Osteocyte (in vitro differentiated cells): ENCODE measurements around the gene PPP2R2D. TPM values are rescaled to one million over a fixed set of nuclear protein-coding genes. Genes with fewer than 3 reads are reported as not detected.

ENCODE experiments used
- DNase-seq: peaks from one replicate; pipeline ENCODE4 v3.0.0; 2021; ENCODE audit warnings: mixed read lengths; ENCODE audit not compliant: unreplicated experiment; ENCODE audit errors: extremely low spot score
- H3K27ac Mint-ChIP-seq: one replicate; pipeline ENCODE4 v1.8.0; 2021; ENCODE audit warnings: mild to moderate bottlenecking, mixed read lengths; ENCODE audit not compliant: unreplicated experiment
- H3K27me3 Mint-ChIP-seq: one replicate; pipeline ENCODE4 v1.8.0; 2021; ENCODE audit warnings: mixed read lengths; ENCODE audit not compliant: unreplicated experiment
- H3K36me3 Mint-ChIP-seq: one replicate; pipeline ENCODE4 v1.8.0; 2021; ENCODE audit warnings: mixed read lengths; ENCODE audit not compliant: unreplicated experiment
- H3K4me1 Mint-ChIP-seq: one replicate; pipeline ENCODE4 v1.8.0; 2021; ENCODE audit warnings: mixed read lengths; ENCODE audit not compliant: unreplicated experiment
- H3K4me3 Mint-ChIP-seq: one replicate; pipeline ENCODE4 v1.8.0; 2021; ENCODE audit warnings: mild to moderate bottlenecking, moderate library complexity, mixed read lengths; ENCODE audit not compliant: unreplicated experiment
- H3K9me3 Mint-ChIP-seq: one replicate; pipeline ENCODE4 v1.8.0; 2021; ENCODE audit warnings: mixed read lengths; ENCODE audit not compliant: unreplicated experiment
- CTCF ChIP-seq: fragments of 200-600 bp; sonication (generic); IDR thresholded peaks from 2 replicates; pipeline ENCODE4 v1.5.0; 2021; ENCODE audit warnings: antibody characterized with exemption, mild to moderate bottlenecking, moderate library complexity
- total RNA-seq: library from RNA; stranded (reverse); gene quantifications from 2 replicates; pipeline ENCODE4 v1.2.1, GENCODE V29; 2021

PPP2R2D gene
- total RNA-seq, 1 donor from 2014 or later = 28.9 TPM

- no peaks in the 10 kb centered on the region for H3K36me3 Mint-ChIP-seq
- no peaks in the 10 kb centered on the region for H3K27me3 Mint-ChIP-seq
- no peaks in the 10 kb centered on the region for H3K9me3 Mint-ChIP-seq
- no peak for DNase-seq
- TF ChIP-seq CTCF = no peak
- H3K4me3 Mint-ChIP-seq = no peak overlapping the region
- no peaks in the 10 kb centered on the region for H3K4me1 Mint-ChIP-seq
- H3K27ac Mint-ChIP-seq = no peak overlapping the region
These were observed 32.4 kb upstream of the PPP2R2D start for GRCh38 chr10:131868436-131868835.

GRCh38 chr10:131869344-131869743 is 31.5 kb upstream of the PPP2R2D start:
- H3K27ac Mint-ChIP-seq = no peak overlapping the region
- no peaks in the 10 kb centered on the region for H3K4me1 Mint-ChIP-seq
- no peak overlapping the region for H3K4me3 Mint-ChIP-seq
- no peaks in the 10 kb centered on the region for H3K36me3 Mint-ChIP-seq
- peaks cover under 1% of the 10 kb centered on the region for H3K27me3 Mint-ChIP-seq
- no peaks in the 10 kb centered on the region for H3K9me3 Mint-ChIP-seq
- DNase-seq = no peak
- TF ChIP-seq CTCF = no peak

GRCh38 chr10:131870411-131870810 is 30.4 kb upstream of the PPP2R2D start:
- Mint-ChIP-seq H3K4me1 (peaks cover 4% of the 10 kb centered on the region), H3K27ac (no peak overlapping the region), H3K9me3 (no peaks in the 10 kb centered on the region), H3K36me3 (no peaks in the 10 kb centered on the region), H3K4me3 (no peak overlapping the region), H3K27me3 (peaks cover 6% of the 10 kb centered on the region)
- no peak for DNase-seq
- TF ChIP-seq CTCF = no peak

GRCh38 chr10:131870831-131871672 is 29.8 kb upstream of the PPP2R2D start:
- Mint-ChIP-seq H3K27me3 (peaks cover 6% of the 10 kb centered on the region), H3K36me3 (no peaks in the 10 kb centered on the region), H3K27ac (no peak overlapping the region), H3K4me3 (no peak overlapping the region), H3K9me3 (no peaks in the 10 kb centered on the region), H3K4me1 (peaks cover 4% of the 10 kb centered on the region)
- TF ChIP-seq CTCF = no peak
- DNase-seq = no peak

- no peak overlapping the region for H3K4me3 Mint-ChIP-seq
- peaks cover 8% of the 10 kb centered on the region for H3K27me3 Mint-ChIP-seq
- H3K27ac Mint-ChIP-seq = no peak overlapping the region
- peak; percentile 84 for DNase-seq
- no peaks in the 10 kb centered on the region for H3K9me3 Mint-ChIP-seq
- no peaks in the 10 kb centered on the region for H3K36me3 Mint-ChIP-seq
- H3K4me1 Mint-ChIP-seq = peaks cover 4% of the 10 kb centered on the region
- TF ChIP-seq CTCF = no peak
These were observed 29.2 kb upstream of the PPP2R2D start for GRCh38 chr10:131871673-131872005.
